ENCODE measurements around the gene ABTB2. TPM values are rescaled to one million over a fixed set of nuclear protein-coding genes. Genes with fewer than 3 reads are reported as not detected.

Gene ABTB2
- total and polyA plus RNA-seq, 10 of the 15 experiments (the other 5 are each of a cell fraction or from before 2014, with no cell fraction given), result 0.13 to 2.1 (median 0.72) TPM

DNA sequence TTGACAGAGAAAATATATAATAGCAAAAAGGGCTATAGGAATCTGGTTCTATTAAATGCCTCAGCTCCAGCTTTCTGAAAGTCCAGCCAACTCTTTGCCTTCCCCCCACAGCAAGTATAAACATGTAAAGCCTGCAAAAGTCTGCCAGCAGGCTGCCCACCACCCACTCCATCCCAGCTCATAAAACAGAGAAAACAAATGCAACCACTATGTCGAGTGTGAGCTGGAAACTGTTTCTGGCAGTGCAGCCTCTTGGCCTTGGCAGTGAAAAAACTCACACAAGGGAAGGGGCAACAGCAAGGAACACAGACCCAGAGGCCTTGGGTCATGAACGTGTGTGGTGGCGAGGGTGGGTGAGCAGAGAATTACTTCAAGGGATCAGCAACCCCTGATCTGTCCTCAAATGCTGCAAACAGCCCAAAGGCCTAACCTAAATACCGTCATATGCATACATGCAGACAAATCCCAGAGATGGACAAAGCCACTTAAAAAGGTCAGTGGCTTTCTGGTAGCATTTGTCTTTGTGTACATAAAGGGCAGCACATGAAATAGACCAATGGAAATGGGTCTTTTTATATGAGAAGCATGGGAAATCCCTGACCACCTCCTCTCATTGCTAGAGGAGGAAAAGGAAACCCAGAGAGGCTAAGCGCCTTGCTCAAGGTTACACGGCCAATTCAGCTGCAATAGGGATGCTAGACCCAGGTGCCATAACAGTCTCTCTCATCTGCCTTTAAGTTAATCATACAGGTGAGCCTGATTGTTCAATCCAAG is 177.6 kb downstream of the ABTB2 start:
- peaks cover 29% of the 10 kb centered on the region for H3K4me1 ChIP-seq (ENCODE audit: control insufficient read depth, insufficient read depth, low read length)
- DNase-seq (ENCODE audit: low read depth, low spot score), result peak; percentile 30
- H3K9me3 ChIP-seq (replicated peaks; ENCODE audit: control insufficient read depth, insufficient read depth, low read length), result no peaks in the 10 kb centered on the region
- H3K27ac ChIP-seq (ENCODE audit: control insufficient read depth, insufficient read depth), result 0 out of 2 replicates have a peak overlapping the region, but pooled peaks have one; percentile 16
- no TSS peak for BruUV-seq (replicated peaks)
- intact Hi-C loops (cut with micrococcal nuclease; ENCODE audit: unreplicated experiment) (loop anchor here (5.0 kb wide), 1 partner anchor 312 kb away; no protein-coding TSS in a partner anchor), in situ Hi-C loops (cut with MboI) (no loop called here)
- ATAC-seq, result peak; percentile 78
- RAD21 ChIA-PET (ENCODE audit: unreplicated experiment), result interaction anchor here (0.9 to 13.0 kb wide), 12 partner anchors 10 to 243 kb away, joined by 3 to 249 read pairs (median 4); partner anchors contain the start of gene ABTB2
- POLR2A ChIA-PET, result interaction anchor here (0.5 to 1.7 kb wide), 5 partner anchors 17 to 177 kb away, joined by 3 to 6 read pairs (median 3); partner anchors contain the start of gene ABTB2
- H3K36me3 ChIP-seq (ENCODE audit: control insufficient read depth in 2 of 2, insufficient read depth in 2 of 2, low read length in 1 of 2), result no peaks in the 10 kb centered on the region; a peak in 1 of 4 replicates
- H2AFZ ChIP-seq (ENCODE audit: control insufficient read depth, low read depth, low read length), result peak overlapping the region; percentile 24
- no peaks in the 10 kb centered on the region for H3K79me2 ChIP-seq (ENCODE audit: control insufficient read depth, insufficient read depth, low read length)
- H3K9ac ChIP-seq (ENCODE audit: control insufficient read depth, insufficient read depth, low read length), result no peak overlapping the region
- CTCF ChIA-PET, result interaction anchor here (0.7 to 10.5 kb wide), 10 partner anchors 24 to 289 kb away, joined by 3 to 167 read pairs (median 4); partner anchors contain the start of gene ABTB2
- no peak overlapping the region for H3K4me3 ChIP-seq
- SMC1A ChIA-PET (ENCODE audit: uncharacterized antibody, unreplicated experiment), result interaction anchor here (0.9 to 11.3 kb wide), 11 partner anchors 24 to 309 kb away, joined by 3 to 192 read pairs (median 4); partner anchors contain the start of gene ABTB2
- TF ChIP-seq RUNX3 (IDR thresholded peaks at IDR 0.05; ENCODE audit: low read length), result peak; percentile 69; the same call in 1 of the 2 replicates
- no peak for TF ChIP-seq TAF1 (IDR thresholded peaks at IDR 0.05; ENCODE audit: borderline replicate concordance, low read depth, low read length)
- TF ChIP-seq PAX5 (IDR thresholded peaks at IDR 0.05; ENCODE audit: borderline replicate concordance, low read depth, low read length), result no peak
- TF ChIP-seq NBN (IDR thresholded peaks at IDR 0.05), result no peak
- no peak for TF ChIP-seq SIX5 (IDR thresholded peaks at IDR 0.05; ENCODE audit: low read depth, low read length, severe bottlenecking)
- TF ChIP-seq, protein P1, sequence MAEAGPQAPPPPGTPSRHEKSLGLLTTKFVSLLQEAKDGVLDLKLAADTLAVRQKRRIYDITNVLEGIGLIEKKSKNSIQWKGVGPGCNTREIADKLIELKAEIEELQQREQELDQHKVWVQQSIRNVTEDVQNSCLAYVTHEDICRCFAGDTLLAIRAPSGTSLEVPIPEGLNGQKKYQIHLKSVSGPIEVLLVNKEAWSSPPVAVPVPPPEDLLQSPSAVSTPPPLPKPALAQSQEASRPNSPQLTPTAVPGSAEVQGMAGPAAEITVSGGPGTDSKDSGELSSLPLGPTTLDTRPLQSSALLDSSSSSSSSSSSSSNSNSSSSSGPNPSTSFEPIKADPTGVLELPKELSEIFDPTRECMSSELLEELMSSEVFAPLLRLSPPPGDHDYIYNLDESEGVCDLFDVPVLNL (IDR thresholded peaks at IDR 0.05; ENCODE audit: low read depth, low read length), result no peak
- peak; percentile 25; the same call in 1 of the 2 replicates for TF ChIP-seq JUNB (IDR thresholded peaks at IDR 0.05)
- 0 out of 4 replicates have a peak, but pooled peaks of 1 of the 2 experiments have one; percentile 30 for TF ChIP-seq ETV6 (conservative IDR thresholded peaks at IDR 0.05 in 1 of 2, IDR thresholded peaks at IDR 0.05 in 1 of 2; ENCODE audit: borderline replicate concordance in 1 of 2, low read depth in 1 of 2)
- no peak for TF ChIP-seq RELA (IDR thresholded peaks at IDR 0.05; ENCODE audit: borderline replicate concordance, partially characterized antibody)
- TF ChIP-seq MYC (IDR thresholded peaks at IDR 0.05; ENCODE audit: insufficient read depth, insufficient read length, insufficient replicate concordance, low read length, severe bottlenecking), result no peak
- no peak for TF ChIP-seq RB1 (IDR thresholded peaks at IDR 0.05; ENCODE audit: borderline replicate concordance)
- TF ChIP-seq IKZF1 (conservative IDR thresholded peaks at IDR 0.05), result no peak
- 0 out of 2 replicates have a peak, but pooled peaks have one; percentile 27 for TF ChIP-seq CREM (IDR thresholded peaks at IDR 0.05; ENCODE audit: low read depth)
- no peak for TF ChIP-seq SUZ12 (IDR thresholded peaks at IDR 0.05; ENCODE audit: unreplicated experiment)
- WGBS (ENCODE audit: insufficient coverage, insufficient replicate concordance, low lambda C conversion rate, missing lambda C conversion rate), result 21% methylated on average over 6 of the region's 6 CpGs
- FAIRE-seq, result no peak
- no peaks in the 10 kb centered on the region for H4K20me1 ChIP-seq (ENCODE audit: control insufficient read depth, insufficient read depth)
- peak overlapping the region; percentile 30; the same call in 1 of the 2 replicates for H3K4me2 ChIP-seq (ENCODE audit: control insufficient read depth, insufficient read depth)
- no peaks in the 10 kb centered on the region for H3K27me3 ChIP-seq (replicated peaks in 1 of 2; ENCODE audit: control insufficient read depth in 2 of 2, insufficient read depth in 2 of 2, low read length in 1 of 2)
